Fibroblast of skin of right biceps (primary cell): Measurements from ENCODE around the gene PLCB1.
A peak's percentile ranks its signal among the peaks of the same experiment; 100 is the strongest.

ENCODE experiments used
- DNase-seq: peaks from one replicate; pipeline ENCODE4 v3.0.0-alpha.2; 2013

PLCB1 gene

DNA sequence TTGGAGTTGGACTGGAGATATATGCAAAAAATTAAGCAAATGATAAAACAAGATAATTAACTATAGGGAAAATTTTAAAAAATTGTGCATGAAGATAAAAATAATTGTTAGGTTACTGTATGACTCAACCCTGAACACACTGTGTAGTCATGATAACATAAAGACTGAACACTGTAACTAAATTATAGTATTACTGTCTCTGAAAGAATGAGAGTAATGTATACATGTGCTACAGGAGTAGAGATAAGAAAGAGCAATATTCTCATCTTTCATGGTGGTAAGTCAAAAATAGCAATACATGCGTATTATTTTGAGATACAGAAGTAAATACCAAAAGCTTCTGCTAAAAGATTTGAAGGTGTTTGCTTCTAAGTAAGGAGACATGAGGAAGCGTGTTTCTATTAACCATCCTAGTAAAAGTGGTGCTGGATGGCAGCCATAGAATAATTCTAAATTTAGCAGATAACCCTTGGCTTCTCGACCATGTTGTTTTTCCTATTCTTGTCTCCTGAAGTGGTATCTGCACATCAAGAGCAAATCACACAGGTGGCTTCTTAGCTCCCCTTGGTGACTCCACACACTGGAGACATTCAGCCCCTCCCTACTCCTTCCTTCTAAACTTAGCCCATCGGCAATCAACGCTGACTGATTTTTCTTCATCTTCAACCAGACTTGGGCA is 546.2 kb downstream of the PLCB1 start:
- DNase-seq, result peak; percentile 45

DNA sequence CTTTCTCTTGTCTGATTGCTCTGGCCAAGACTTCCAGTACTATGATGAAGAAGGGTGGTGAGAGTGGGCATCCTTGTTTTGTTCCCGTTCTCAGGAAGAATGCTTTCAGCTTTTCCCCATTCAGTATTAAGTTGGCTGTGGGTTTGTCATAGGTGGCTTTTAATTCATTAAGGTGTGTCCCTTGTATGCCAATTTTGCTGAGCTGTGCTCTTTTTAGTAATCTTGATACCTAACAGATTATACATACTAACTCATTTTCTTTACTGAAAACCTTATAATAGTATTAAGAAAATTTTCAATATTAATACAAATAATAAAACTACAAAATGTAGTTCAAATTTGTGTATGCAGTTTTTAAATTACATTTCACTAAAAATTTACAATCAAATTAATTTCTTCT is 557.3 kb downstream of the PLCB1 start:
- DNase-seq, result no peak

DNA sequence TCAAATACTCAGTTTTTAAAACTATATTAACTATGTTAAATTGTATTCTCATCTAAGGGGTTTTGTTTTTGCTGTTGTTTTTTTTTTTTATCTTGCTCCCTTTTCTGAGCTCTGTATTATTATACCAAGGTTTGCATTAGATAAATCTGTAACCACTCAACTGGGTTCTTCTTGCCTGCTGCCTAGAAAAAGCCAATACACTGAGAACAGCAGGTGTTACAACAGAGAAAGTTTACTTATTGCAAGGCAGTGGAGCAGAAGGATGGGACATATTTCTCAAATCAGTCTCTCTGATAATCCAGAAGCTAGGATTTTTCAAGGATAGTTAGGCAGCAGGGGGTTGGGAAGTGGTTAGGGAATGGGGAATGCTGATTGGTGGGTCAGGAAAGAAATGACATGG is 558.0 kb downstream of the PLCB1 start:
- no peak for DNase-seq

DNA sequence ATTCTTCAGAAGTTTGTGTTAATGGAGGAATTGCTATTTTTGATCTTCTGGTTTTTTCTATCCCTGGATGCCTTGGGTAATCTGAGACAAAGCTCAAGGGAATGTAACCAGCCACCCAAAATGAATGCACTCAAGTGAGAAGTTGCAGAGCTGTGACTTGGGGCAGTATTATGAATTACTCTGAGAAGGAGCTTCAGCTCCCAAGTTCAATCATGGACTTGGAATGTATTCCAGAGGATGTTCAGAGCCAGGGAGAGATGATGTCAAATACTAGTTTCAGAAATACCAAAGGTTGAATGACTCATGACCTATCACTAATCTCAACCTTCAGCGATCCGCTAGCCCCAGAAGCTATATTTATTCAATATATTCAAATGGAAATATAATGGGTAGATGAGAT is 561.6 kb downstream of the PLCB1 start:
- peak; percentile 94 for DNase-seq

DNA sequence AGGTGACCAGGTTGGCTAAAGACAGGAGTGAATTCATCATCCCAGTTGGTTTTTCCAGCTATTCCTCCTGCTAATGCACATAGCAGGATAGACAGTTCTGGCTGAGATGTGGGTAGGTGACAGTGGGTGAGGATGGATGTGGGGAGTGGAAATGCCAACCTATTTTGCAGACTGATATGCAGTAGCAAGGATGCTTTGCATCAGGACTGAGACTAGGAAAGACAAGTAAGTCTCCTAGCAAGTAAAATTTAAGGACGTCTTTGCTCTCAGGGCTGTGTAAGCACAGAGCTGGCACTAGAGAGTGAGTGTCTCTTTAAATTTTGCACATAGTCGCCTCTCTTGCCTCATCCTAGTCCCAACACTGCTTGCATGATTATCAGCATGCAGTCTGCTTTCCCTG is 568.7 kb downstream of the PLCB1 start:
- DNase-seq, result no peak

DNA sequence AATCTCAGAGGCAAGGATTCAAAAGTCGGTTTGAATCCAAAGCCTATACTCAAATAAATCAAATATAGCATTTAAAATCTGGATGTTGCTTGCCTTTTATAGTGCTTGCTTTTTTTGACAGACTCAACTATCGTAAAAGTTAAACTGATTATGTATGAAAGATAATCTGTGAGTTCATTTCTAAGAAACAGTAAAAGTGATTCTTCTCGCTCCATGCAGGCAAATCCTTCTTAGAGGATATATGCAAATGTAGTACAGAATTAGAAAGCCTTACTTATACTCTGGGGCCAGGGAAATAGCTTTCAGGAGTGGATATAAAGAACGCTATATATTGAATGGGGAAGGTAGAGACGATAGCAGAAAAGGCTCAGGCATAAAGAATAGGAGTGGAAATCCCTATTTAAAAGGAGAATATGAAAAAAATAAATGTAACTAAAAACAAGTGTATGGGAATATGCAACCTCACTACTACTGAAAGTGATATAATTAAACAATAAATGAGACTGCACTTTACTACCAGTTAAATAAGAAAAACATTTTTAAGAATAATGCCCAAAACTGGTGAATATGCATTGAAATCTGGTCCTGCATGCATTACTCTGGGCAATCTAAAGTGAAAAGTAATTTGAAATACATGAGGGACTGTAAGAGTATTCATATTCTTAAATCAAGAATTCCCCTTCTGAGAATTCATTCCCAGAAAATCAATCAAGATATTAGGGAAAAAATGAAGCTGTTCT is 575.1 kb downstream of the PLCB1 start:
- no peak for DNase-seq

DNA sequence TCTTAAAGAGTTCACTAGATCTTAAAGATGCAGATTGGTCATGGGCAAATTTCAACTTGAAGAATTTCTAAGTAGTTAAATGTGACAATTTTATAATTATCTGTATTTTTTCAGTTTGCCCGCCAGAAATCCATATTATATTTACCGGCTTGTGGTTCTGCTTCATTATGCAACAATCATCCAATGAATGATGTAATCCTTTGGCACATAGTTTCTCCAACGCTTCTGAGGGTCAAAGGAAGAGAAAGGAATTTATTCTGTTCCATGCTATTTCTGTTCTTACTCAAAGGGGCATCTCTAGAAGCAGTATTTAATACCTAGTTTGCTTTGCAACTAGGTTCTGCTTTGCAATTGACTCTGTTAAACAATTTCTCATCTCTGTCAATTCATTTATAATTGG is 577.6 kb downstream of the PLCB1 start:
- no peak for DNase-seq

DNA sequence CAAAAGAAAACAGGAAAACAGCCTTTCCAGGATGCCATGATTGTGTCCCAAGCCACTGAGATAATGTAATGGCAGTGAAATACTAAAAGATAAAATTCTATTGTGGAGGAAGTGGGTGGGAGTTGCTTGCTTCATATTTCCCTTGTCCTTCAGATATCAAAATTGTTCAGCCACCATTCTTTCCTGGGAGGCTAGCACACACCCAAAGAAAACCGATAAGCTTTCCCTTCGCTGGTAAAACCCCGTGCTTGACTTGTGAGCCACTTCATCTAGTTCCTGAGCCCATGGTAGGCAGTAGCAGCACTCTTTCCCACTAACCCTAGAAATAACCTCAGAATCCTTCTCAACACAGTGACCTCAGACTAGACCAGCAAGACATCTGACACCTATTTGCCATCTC is 579.4 kb downstream of the PLCB1 start:
- no peak for DNase-seq

DNA sequence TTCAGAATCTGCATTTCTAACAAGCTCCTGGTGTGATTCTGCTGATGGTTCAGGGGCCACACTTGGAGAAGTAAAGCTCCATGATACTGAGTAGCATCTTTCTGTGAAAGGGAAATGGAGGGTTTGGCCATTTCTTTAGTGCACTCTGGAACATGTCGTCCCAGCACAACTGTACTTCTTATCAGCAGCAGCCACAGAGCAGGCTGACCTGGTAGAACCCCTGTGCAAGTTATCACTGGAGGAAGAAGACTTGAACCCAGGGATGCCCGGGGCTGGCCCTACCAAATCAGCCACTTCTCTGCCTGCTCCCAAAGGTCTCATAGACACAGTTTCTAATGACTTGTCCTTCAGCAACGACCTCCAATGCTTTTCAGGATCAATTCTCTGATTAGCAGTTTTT is 582.1 kb downstream of the PLCB1 start:
- no peak for DNase-seq

DNA sequence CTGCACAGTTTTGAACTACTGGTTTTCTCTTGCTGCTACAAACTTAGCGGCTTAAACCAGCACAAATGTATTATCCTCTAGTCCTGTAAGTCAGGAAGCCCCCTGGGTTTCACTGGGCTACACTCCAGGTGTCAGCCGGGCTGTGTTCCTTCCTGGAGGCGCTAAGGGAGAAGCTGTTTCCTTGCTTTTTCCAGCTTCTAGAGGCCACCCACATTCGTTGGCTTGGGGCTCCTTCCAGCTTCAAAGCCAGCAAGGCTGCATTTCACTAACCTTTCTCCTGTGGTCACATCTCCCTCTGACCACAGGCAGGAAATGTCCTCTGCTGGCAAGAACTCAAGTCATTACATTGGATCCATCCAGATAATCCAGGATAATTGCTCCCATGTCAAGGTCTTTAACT is 586.2 kb downstream of the PLCB1 start:
- no peak for DNase-seq

DNA sequence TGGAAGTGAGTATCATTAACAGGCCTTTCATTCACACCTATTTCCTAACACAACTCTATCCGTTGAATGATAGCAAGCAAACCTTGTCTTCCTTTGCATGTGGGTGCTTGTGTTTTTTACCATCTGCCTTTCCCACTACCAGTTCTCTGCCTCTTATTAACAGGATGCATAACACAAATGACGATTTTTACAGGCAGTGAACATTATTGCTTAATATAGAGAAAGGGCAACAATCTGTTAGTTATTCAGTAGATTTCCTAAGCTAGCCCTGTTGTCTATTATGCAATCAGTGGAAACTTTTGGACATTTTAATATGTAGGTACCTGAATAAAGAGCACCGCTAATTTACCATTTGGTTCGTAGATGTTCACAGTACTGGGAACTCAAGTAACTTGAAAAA is 588.0 kb downstream of the PLCB1 start:
- no peak for DNase-seq

DNA sequence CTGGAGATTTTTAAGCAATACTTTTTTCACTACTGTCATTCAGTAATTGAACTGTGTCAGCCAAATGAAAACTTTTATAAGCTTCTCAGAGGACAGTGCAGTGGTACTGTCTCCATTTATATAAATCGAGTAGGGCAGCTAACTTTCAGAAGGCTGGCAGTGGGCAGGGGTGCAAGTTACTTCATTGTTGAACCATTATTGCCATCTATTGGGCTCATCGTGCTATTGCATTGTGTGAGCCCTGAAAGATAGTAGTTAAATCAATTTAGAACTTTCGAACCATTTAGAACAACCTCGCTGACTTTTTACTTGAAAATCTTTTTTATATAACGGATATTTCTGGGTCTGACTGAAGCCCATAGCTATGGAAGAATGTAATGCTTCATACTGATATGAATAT is 589.0 kb downstream of the PLCB1 start:
- peak; percentile 63 for DNase-seq

DNA sequence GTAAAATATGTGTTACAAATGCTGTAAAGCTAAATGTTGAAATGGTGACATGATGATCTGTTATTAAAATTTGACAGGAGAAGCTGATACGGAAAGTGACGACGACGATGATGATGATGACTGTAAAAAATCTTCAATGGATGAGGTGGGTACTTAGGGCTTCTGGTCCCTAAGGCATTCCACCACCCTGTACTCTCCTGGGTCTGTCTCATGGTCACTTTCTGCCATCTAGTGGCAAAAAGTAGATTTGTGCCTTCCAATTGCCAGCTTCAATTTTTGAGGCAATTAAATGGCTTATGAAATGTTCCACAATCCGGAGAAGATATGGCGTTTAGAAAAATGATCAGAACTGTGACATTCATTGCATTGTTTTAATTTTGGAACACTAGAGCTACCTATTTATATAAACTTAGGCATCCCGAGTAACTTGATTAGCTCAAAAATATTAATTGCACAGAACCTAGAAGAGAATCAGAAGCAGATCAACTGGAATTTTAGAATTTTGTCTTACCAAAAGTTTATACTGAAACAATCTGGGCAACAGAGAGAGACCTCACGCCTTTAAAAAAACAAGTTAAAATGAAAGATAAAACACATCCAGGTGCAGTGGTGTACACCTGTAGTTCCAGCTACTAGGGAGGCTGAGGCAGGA is 590.3 kb downstream of the PLCB1 start:
- peak; percentile 73 for DNase-seq

DNA sequence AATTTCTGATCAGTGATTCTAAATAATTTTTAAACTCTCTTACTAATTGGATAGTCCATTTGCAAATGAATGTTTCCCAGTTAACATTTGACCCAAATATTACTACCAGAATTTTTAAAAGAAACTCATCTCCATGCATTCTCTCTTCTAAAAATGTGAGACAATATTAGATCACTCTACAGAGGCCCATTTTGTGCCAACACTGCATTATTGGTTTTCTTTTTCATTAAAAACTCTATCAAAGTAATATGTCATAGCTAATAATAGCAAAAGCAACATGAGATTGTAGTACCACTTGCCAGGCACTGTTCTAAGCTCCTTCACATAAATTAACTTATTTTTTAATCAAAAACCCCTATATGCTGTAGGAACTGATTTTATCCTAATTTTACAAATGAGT is 591.2 kb downstream of the PLCB1 start:
- no peak for DNase-seq

DNA sequence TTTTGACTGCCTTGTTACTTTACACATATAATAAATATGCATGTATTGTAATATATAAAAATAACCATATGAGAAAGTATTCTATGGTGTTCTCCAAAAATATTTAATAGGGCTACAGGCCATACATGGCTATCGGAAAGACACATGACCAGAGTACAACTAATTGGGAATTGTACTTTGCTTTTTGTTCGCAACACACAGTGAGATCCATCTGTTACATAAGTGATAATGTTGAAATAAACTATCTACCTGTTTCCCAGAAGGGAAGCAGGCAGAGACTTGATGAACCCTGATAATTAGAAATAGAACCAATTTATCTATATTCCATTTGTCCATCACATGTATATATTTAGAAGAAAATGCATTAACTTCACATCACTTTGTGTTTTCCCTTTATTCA is 592.8 kb downstream of the PLCB1 start:
- no peak for DNase-seq

DNA sequence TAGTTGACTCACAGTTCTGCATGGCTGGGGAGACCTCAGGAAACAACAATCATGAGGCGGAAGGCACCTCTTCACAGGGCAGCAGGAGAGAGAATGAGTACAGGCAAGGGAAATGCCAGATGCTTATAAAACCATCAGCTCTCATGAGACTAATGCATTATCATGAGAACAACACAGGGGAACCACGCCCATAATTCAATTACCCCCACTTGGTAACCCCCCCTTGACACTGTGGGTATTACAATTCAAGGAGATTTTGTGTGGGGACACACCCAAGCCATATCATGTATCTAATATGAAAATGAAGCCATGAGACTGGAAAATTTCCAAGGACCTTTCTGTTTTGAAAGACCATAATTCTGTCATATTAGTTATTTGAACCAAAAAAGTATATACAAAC is 594.4 kb downstream of the PLCB1 start:
- DNase-seq, result no peak

DNA sequence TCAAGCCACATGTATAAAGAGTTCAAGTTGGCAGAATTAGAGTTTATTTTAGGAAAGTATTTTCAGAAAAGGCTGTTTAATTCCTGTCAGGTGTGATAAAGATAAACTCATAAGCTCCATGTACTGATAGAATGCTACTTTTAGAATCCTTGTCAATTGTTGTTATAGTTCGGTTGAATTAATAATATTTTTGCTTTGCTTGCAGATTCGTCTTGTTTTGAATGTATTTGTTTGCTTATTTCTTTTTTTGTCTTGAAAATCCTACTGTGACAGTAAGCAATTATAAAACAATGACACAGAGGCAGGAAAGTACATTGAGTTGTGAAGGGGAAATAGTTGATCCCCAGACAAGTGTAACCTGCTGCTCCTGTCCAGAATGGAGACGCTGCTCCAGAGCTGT is 602.9 kb downstream of the PLCB1 start:
- DNase-seq, result no peak

DNA sequence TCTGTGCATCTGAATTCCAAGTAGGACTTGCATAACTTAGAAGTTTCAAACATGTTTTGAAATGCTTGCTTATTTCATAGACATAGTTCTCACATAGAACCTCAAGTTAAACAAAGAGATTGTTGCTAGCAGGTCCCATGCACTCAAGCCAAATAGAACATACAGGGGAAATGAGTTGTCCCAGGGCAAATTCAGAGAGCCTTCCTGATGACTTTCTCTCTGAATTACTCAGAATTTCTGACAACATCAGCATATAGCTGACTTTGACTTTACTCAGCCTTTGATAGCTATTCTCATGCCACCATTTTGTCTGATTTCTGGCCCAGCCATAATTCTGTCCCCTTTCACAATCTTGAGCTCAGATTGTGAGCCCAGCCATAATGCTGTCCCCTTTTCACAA is 603.6 kb downstream of the PLCB1 start:
- DNase-seq, result no peak

DNA sequence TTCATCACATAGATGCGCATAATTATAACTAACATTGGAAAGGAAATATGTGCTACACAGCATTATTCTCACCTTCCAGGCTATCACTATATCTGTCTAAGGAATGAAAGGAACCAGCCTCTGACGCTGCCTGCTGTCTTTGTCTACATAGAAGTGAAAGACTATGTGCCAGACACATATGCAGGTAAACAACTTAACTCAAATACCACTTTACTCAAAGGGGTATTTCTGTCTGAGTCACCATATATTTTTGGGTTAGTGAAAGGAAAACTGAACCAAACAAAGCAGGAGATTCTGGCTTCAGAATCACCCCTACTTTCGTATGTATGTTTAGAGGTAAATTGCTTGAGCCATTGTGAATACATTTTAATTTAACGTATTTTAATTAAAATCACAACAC is 608.2 kb downstream of the PLCB1 start:
- no peak for DNase-seq

DNA sequence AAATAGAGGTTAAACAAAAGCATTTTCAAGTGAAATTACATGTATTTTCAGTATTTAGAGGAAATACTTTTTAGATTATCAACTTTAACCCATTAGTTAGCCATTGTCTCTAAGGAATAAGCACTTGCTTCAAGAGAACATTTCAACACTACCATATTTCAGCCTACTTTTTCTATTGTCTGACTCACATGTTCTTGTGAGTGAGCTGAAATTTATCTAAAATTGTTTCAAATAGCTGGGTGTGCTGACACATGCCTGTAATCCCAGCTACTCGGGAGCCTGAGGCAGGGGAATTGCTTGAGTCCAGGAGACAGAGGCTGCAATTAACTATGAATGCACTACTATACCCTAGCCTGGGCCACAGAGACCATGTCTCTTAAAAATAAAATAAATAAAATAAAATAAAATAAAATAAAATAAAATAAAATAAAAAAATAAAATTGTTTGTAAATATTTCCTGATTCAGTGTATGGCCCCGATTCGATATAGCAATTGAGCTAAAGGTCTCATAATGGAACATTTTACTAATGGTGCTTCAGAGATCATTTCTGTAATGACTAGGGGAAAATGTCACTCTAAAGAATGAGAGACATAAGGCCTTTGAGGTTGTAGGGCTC is 612.3 kb downstream of the PLCB1 start:
- DNase-seq, result peak; percentile 69

DNA sequence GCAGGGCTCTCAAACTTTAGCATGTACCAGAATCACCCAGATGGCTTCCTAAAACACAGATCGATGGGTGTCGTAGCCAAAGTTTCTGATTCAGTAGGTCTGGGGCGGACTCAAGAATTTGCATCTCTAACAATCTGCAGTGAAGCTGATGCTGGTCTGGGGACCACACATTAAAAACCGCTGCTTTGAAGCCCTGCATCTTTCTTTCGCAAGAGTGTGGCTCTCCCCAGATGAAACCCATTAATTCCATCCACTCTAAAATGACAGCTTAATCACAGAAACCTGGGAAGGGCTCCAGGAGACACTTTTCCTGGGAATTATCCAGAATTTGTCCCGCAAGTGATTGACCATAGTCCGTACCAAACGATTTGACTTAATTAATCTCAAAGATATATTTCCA is 617.0 kb downstream of the PLCB1 start:
- peak; percentile 75 for DNase-seq

DNA sequence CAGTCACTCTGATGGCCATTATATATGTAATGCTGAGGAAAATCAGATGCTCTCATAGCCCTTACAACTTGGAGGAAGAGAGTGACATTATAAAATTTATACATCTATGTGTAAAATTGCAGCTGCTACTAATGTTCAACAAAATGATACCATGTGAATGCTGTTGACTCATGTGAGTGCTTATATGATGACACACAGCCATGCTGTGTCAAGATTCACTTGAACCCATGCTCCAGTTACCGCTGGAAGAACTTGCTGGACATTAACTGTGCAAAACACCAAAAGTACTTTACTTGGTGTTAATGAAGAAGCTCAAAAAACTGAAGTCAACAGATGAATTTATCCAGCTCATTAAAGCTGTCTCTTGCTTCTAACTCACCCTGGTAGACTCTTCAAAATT is 617.9 kb downstream of the PLCB1 start:
- peak; percentile 74 for DNase-seq

DNA sequence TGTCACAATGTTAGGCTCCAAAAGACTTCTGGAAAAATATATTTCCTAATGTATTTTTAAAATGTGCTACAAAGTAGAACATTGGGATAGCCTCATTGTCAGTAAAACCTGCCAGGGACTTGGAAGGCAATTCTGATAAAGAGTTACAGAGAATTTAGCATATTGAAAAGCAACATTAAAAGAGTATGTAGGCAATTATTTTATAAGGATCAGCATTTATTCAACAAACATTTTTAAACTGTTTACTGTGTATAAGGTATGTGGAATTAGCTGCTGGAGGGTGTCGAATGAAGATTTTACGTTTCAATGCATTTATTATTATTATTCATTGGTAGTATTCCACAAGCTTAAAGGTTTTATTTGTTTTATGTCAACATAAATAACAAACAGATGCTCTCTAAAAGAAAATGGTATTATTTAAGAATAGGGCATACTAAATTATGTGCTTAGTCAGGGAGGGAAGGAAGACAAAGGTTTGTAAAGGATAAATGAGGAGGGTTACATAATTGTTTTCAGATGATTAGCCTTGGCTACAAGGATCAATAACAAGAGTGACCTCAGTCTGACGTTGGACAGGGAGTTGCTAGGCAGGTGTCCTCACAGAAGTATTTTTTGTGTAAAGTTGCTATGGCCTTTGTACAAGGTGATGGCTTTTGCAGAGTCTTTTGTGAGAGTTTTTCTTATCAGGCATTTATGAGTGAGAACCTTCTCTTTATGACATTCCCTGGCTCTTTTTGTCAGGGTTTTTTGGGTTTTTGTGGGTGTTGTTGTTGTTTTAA is 623.5 kb downstream of the PLCB1 start:
- DNase-seq, result no peak
